C4-2B (cell line): ENCODE results near the gene TMPRSS13.

ENCODE experiments used
- ZFX ChIP-seq: fragments of 450-650 bp; IDR thresholded peaks from 2 replicates; pipeline ENCODE4 v1.6.1; 2017
- TF ChIP-seq, protein P1 (sequence below): fragments of 450-650 bp; conservative IDR thresholded peaks from 2 replicates; pipeline ENCODE4 v1.5.1; 2017; ENCODE audit warnings: mild to moderate bottlenecking

GRCh38 chr11:117851106-117851505 lies 78.1 kb downstream of the TMPRSS13 start:
- TF ChIP-seq, protein P1, sequence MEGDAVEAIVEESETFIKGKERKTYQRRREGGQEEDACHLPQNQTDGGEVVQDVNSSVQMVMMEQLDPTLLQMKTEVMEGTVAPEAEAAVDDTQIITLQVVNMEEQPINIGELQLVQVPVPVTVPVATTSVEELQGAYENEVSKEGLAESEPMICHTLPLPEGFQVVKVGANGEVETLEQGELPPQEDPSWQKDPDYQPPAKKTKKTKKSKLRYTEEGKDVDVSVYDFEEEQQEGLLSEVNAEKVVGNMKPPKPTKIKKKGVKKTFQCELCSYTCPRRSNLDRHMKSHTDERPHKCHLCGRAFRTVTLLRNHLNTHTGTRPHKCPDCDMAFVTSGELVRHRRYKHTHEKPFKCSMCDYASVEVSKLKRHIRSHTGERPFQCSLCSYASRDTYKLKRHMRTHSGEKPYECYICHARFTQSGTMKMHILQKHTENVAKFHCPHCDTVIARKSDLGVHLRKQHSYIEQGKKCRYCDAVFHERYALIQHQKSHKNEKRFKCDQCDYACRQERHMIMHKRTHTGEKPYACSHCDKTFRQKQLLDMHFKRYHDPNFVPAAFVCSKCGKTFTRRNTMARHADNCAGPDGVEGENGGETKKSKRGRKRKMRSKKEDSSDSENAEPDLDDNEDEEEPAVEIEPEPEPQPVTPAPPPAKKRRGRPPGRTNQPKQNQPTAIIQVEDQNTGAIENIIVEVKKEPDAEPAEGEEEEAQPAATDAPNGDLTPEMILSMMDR, result no peak
- no peak for TF ChIP-seq ZFX
